HL-60/S4 treated with phorbol 12-myristate 13-acetate at 8.2 ng/mL for 4 days and 3 days (cell line): ENCODE data around the gene SIT1.
"Not testable (repeated sequence)": the region's sequence is repeated elsewhere in the genome, so short reads cannot be mapped to it uniquely, and the experiment has no call there.

Experiments
- in situ Hi-C: fragments of 300-500 bp; cut with MboI; formaldehyde crosslinking; loops from 2 replicates; pipeline ENCODE4 v1.15.0; 2022; ENCODE audit warnings: low sequenced_read_pairs

SIT1 gene

DNA sequence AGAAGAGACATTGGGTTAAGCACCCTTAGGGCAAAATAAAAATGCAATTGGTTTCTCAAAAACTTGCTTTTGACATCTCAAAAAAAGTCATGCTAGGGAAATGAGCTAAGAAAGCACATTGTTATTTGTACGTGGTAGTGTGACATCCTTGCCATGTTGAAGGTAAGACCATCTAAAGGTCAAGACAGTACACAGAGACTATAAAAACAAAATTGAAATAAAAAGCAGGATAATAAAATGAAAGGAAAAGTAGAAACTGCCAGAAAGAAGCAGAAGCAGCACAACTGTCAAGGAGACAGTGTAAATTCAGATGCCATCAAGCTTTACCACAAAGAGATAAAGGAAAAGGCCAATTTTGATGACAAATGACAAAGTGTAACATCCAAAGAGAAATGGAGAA lies 11.5 kb downstream of the SIT1 start:
- in situ Hi-C loops, result not testable (repeated sequence)

DNA sequence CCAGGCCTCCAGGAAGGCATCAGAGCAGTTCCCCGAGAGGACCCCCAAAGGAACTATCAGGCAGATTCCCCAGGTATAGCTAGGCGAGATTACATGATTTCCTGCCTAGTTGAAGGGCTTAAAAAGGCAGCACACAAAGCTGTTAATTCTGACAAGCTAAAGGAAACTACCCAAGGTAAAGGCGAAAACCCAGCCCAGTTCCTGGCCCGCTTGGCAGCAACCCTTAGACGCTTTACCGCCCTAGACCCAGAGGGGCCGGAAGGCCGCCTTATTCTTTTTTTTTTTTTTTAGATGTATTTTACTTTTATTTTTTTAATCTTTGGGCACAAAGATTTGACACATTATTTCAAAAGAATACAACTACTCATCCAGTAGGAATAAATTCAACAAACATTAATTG lies 12.0 kb downstream of the SIT1 start:
- in situ Hi-C loops, result not testable (repeated sequence)

DNA sequence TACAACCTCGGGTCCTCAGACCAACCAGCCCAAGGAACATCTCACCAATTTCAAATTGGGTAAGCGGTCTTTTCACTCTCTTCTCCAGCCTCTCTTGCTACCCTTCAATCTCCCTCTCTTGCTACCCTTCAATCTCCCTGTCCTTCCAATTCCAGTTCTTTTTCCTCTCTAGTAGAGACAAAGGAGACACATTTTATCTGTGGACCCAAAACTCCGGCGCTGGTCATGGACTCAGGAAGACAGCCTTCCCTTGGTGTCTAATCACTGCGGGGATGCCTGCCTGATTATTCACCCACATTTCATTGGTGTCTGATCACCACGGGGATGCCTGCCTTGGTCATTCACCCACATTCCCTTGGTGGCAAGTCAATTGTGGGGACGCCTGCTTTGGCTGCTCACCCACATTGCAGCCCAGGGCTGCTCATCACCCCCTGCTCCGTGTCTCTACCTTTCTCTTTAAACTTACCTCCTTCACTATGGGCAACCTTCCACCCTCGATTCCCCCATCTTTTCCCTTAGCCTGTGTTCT lies 13.2 kb downstream of the SIT1 start:
- in situ Hi-C loops, result not testable (repeated sequence)

GRCh38 chr9:35636877-35637246 lies 13.9 kb downstream of the SIT1 start:
- in situ Hi-C loops, result not testable (repeated sequence)

DNA sequence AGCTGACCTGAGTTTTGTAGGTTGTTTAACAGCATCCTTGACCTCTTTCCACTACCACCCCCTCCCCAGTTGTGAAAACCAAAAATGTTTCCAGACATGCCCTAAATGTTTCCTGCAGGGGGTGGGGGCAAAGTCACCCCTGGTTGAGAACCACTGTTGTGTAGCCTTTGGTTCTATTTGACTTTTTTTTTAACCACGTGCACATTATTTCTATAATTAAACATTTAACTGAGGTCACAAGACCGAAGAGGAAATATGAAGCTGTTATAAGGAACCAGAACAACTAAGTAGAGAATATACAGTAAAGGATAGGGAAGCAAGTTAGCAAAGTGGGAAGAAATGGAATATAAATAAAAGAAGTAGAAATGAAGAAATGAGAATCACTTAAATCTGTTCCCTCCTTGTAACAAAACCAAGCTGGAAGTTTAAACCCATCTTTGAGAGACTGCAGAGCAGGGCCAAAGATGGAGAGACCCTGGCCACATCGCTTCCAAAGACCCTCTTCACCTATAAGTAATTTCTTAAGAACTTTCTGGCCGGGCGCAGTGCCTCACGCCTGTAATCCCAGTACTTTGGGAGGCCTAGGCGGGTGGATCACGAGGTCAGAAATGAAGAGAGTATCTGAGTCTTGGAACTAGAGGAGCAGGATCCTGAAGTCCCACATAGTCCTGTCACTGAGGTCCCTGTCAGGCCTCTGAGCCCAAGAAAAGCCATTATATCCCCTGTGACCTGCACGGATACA lies 14.4 kb downstream of the SIT1 start:
- in situ Hi-C loops, result no loop called here

GRCh38 chr9:35635730-35636129 lies 15.0 kb downstream of the SIT1 start:
- in situ Hi-C loops, result no loop called here

DNA sequence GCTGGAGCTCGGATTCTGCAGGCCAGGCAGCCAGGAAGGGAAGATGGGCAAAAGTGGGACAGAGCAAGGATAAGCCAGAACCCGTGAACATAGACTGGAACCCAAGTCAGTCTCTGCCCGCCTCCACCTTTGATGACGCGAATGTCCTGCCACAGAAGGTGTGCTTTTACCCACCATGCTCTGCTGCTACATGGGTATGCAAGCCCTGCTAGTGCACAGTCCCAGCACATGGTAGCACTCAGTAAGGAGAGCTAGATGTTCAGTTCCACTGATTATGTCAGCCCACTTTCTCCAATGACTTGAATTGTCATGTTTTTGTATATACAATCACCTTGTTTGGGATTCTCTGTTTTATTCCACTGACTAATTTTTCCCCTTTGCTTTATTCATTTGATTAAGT lies 21.1 kb downstream of the SIT1 start:
- in situ Hi-C loops, result no loop called here

DNA sequence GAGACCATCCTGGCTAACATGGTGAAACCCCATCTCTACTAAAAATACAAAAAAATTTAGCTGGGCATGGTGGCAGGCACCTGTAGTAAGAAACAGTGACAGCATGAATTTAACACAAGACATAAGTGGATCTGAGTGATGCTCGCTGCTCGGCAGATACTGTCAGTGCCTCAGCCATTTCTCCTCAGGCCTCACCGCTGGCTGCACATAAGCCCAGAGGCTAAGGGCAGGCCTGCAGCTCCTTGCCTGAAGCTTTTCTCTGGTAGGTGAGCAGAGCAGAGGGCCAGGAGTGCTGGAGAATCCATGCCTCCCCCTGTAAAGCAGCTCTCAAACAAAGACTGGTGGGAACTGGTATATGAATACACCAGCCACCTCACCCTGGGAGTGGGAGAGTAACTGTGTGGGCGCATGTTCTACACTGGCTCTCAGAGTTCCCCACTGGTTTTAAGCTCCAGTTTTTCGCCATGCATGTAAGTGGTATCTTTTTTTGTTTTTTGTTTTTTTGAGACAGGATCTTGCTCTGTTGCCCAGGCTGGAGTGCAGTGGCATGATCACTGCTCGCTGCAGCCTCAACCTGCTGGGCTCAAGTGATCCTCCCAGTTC lies 22.2 kb downstream of the SIT1 start:
- in situ Hi-C loops, result no loop called here

GRCh38 chr9:35627575-35627974 lies 23.2 kb downstream of the SIT1 start:
- in situ Hi-C loops, result no loop called here

DNA sequence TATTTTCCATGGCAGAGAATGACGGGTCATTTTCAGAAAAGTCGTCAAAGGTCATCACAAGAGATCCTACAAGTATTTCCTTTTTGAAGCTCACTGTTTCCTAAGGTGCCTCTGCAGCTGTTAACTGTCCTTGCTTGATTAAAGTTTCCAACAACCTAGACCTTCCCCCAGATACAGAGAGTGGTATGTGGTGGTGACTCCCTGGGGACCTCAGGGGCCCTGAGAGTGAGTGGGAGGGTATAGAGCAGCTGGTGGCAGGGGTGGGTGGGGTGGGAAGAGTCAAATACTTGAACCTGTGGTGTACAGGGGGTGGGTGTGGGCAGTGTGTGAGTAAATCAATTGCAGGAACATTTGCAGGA lies 31.0 kb downstream of the SIT1 start:
- in situ Hi-C loops, result no loop called here

- in situ Hi-C loops, result no loop called here
These were observed 31.6 kb downstream of the SIT1 start for GRCh38 chr9:35618854-35619799.

DNA sequence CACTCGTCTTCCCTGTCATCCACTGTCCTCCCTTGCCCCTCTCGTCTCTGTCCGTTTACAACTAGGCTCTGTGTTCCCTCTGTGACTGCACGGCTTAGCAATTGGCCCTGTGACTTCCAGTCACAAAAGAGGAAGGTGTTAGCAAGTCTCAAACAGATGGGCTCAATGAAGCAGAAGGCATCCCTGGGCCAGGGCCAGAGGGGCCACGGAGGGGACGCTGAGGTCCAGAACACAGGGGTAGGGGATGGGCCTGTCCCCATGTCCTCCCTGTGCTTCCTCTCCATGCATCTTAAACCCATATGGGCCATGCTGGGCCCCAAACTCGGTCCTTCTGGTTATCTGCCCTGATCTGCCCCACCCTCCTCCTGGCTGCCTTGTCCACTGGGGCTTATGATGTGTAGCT lies 32.4 kb downstream of the SIT1 start, which contains the start of gene CD72:
TSS of gene CD72 (minus strand) at position 89 of the 403 bp plus-strand sequence. CDS start 110 bp downstream, outside the sequence.
- in situ Hi-C loops, result no loop called here

DNA sequence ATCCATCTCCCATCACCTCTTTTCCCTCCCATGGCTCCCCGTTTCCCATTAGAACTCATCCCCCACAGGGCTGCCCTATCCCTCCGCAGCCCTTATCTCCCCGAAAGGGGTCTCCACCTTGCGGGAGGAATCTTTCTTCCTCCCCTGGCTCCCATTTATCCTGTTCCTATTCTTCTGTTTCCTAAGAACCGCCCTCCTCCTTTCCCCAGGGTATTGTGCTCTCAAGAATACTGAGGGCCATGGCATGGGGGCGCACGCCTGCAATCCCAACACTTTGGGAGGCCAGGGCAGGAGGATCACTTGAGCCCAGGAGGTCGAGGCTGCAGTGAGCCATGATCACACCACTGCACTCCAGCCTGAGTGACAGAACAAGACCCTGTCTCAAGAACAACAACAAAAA lies 33.2 kb downstream of the SIT1 start:
- in situ Hi-C loops, result no loop called here

GRCh38 chr9:35616681-35617459 lies 33.9 kb downstream of the SIT1 start:
- in situ Hi-C loops, result no loop called here

- in situ Hi-C loops, result no loop called here
These were observed 34.6 kb downstream of the SIT1 start for GRCh38 chr9:35615981-35616680.

GRCh38 chr9:35612843-35613242 lies 37.9 kb downstream of the SIT1 start:
- in situ Hi-C loops, result no loop called here

DNA sequence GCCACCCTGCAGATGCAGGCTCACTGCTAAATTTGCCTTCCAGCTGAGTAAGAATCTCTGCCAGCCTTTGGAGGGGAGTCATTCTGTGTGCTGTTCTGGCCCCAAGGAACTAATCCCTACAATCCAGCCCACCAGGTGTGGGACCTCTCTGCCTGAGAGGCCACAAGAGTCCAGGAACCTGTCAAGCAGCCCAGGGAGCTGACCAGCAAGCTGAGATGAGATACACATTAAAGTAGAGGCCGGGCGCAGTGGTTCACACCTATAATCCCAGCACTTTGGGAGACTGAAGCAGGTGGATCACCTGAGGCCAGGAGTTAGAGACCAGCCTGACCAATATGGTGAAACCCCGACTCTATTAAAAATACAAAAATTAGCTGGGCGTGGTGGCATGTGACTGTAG lies 38.7 kb downstream of the SIT1 start:
- in situ Hi-C loops, result not testable (repeated sequence)

GRCh38 chr9:35611230-35611797 lies 39.4 kb downstream of the SIT1 start:
- in situ Hi-C loops, result no loop called here

- in situ Hi-C loops, result no loop called here
These were observed 40.9 kb downstream of the SIT1 start for GRCh38 chr9:35609820-35610163.
